GM23248 (cell line): ENCODE results near the gene SLFN13.

Experiments
- EZH2 ChIP-seq: fragments of 200-600 bp; sonication (generic); IDR thresholded peaks from 2 replicates; pipeline ENCODE4 v1.6.1; 2018; ENCODE audit warnings: antibody characterized with exemption, mild to moderate bottlenecking; ENCODE audit not compliant: insufficient read depth, poor library complexity, severe bottlenecking
- EZH2phosphoT487 ChIP-seq: fragments of 200-600 bp; sonication (generic); IDR thresholded peaks from 2 replicates; pipeline ENCODE4 v1.6.1; 2018; ENCODE audit warnings: antibody characterized with exemption, moderate library complexity, mild to moderate bottlenecking, low read depth; ENCODE audit not compliant: insufficient read depth

GRCh38 chr17:35477248-35477647 is 28.7 kb upstream of the SLFN13 start:
- TF ChIP-seq EZH2phosphoT487 (no peak), EZH2 (no peak)
